H1 (cell line): ENCODE data around the gene MAPK8IP1. TPM values are rescaled to one million over a fixed set of nuclear protein-coding genes. Genes with fewer than 3 reads are reported as not detected.

Experiments used
- CTCF ChIA-PET: fragments of 300-600 bp; sonication (Branson Sonifier 250); formaldehyde crosslinking; loops from one replicate; lab custom pipeline; 2021; ENCODE audit not compliant: partially characterized antibody; lab: Charles Lee
- POLR2A ChIA-PET: fragments of 300-600 bp; sonication (Branson Sonifier 250); formaldehyde crosslinking; loops from one replicate; lab custom pipeline; 2021; ENCODE audit warnings: inconsistent platforms; ENCODE audit not compliant: partially characterized antibody; lab: Charles Lee
- DNase-seq, 2 experiments: peaks; one replicate each; pipeline versions ENCODE4 v3.0.0 to v3.0.0-alpha.2; 2010 to 2022; ENCODE audit warnings: low spot score in 2 of 2, low read depth in 1 of 2, mixed read lengths in 1 of 2
- FAIRE-seq: peaks from 2 replicates; lab custom pipeline; 2011; peaks lifted over from hg19 to GRCh38; lab: Jason Lieb, UNC
- H2AFZ ChIP-seq: 2 replicates; pipeline ENCODE4 v1.8.1; 2012; ENCODE audit warnings: low read length, inconsistent platforms
- H2AK5ac ChIP-seq: 2 replicates; pipeline ENCODE4 v1.6.1; 2013; ENCODE audit warnings: low read depth, low read length
- H2BK120ac ChIP-seq: replicated peaks from 2 replicates; pipeline ENCODE3; 2013; ENCODE audit warnings: low read depth, low read length, inconsistent platforms
- H2BK12ac ChIP-seq: 2 replicates; pipeline ENCODE4 v1.6.1; 2013; ENCODE audit warnings: low read depth, low read length
- H2BK15ac ChIP-seq: 2 replicates; pipeline ENCODE4 v1.6.1; 2013; ENCODE audit warnings: low read length
- H2BK20ac ChIP-seq: 2 replicates; pipeline ENCODE4 v1.6.1; 2013; ENCODE audit warnings: low read length
- H2BK5ac ChIP-seq: 2 replicates; pipeline ENCODE4 v1.6.1; 2013; ENCODE audit warnings: low read depth, low read length
- H3K14ac ChIP-seq: 2 replicates; pipeline ENCODE4 v1.6.1; 2013; ENCODE audit warnings: inconsistent platforms; ENCODE audit not compliant: insufficient read length
- H3K18ac ChIP-seq: 2 replicates; pipeline ENCODE4 v1.6.1; 2013; ENCODE audit warnings: low read length; ENCODE audit errors: extremely low read depth
- H3K23ac ChIP-seq: 2 replicates; pipeline ENCODE4 v1.6.1; 2013; ENCODE audit warnings: inconsistent platforms; ENCODE audit not compliant: insufficient read length
- H3K23me2 ChIP-seq: 2 replicates; pipeline ENCODE4 v1.6.1; 2013; ENCODE audit warnings: low read depth, low read length
- H3K27ac ChIP-seq: 2 replicates; pipeline ENCODE4 v1.6.1; 2011; ENCODE audit warnings: low read depth, low read length, inconsistent platforms
- H3K27me3 ChIP-seq, 4 experiments: replicated peaks in 1 of 4; 1 replicate in 1 of 4; 2 replicates in 3 of 4; pipeline versions ENCODE4 v1.6.1 to v1.8.1; 2011 to 2013; ENCODE audit warnings: low read length in 3 of 4, mild to moderate bottlenecking in 3 of 4, inconsistent platforms in 2 of 4, mixed read lengths in 2 of 4, moderate library complexity in 1 of 4; ENCODE audit not compliant: control insufficient read depth in 3 of 4, insufficient read depth in 3 of 4; ENCODE audit errors: extremely low read depth in 1 of 4
- H3K36me3 ChIP-seq, 4 experiments: 2 replicates each; pipeline versions ENCODE4 v1.6.1 to v1.8.1; 2011 to 2013; ENCODE audit warnings: mild to moderate bottlenecking in 4 of 4, low read length in 3 of 4, moderate library complexity in 2 of 4, control low read depth in 1 of 4, inconsistent platforms in 1 of 4; ENCODE audit not compliant: insufficient read depth in 4 of 4, control insufficient read depth in 2 of 4
- H3K4ac ChIP-seq: replicated peaks from 2 replicates; pipeline ENCODE3; 2013; ENCODE audit warnings: low read length, low read depth, mixed read lengths, inconsistent platforms; ENCODE audit not compliant: insufficient read length
- H3K4me1 ChIP-seq, 4 experiments: replicated peaks in 1 of 4; 1 replicate in 1 of 4; 2 replicates in 3 of 4; pipeline versions ENCODE4 v1.6.1 to v1.8.1; 2011 to 2013; ENCODE audit warnings: low read length in 3 of 4, inconsistent platforms in 2 of 4, mixed read lengths in 1 of 4; ENCODE audit not compliant: insufficient read depth in 4 of 4, control insufficient read depth in 3 of 4
- H3K4me2 ChIP-seq, 2 experiments: 2 replicates each; pipeline versions ENCODE4 v1.6.1 to v1.8.1; 2011 to 2013; ENCODE audit warnings: low read depth in 2 of 2, low read length in 2 of 2, control low read depth in 1 of 2, inconsistent platforms in 1 of 2, mild to moderate bottlenecking in 1 of 2; ENCODE audit not compliant: insufficient read depth in 1 of 2
- H3K4me3 ChIP-seq, 4 experiments: fragments of 200-600, 300-600 bp in 1 of 4; sonication (generic), shearing (Covaris generic), sonication (Bioruptor Twin) in 1 of 4; 2 replicates each; pipeline versions ENCODE4 v1.5.1 to v1.8.1; 2011 to 2016; ENCODE audit warnings: low read length in 4 of 4, low read depth in 3 of 4, control low read depth in 2 of 4, inconsistent platforms in 2 of 4, mild to moderate bottlenecking in 2 of 4, mixed read lengths in 1 of 4, moderate library complexity in 1 of 4; ENCODE audit not compliant: insufficient read depth in 2 of 4; ENCODE audit errors: extremely low read depth in 1 of 4
- H3K56ac ChIP-seq: replicated peaks from 2 replicates; pipeline ENCODE3; 2013; ENCODE audit warnings: low read depth, mild to moderate bottlenecking, mixed read lengths, low read length, inconsistent platforms; ENCODE audit not compliant: insufficient read length
- H3K79me1 ChIP-seq: 2 replicates; pipeline ENCODE4 v1.6.1; 2013; ENCODE audit warnings: low read depth, low read length, control low read depth
- H3K79me2 ChIP-seq, 2 experiments: 2 replicates each; pipeline versions ENCODE4 v1.6.1 to v1.8.1; 2012 to 2013; ENCODE audit warnings: low read length in 2 of 2, mild to moderate bottlenecking in 2 of 2, inconsistent platforms in 1 of 2; ENCODE audit not compliant: insufficient read depth in 2 of 2, control insufficient read depth in 1 of 2
- H3K9ac ChIP-seq, 4 experiments: replicated peaks in 1 of 4; 1 replicate in 1 of 4; 2 replicates in 3 of 4; pipeline versions ENCODE4 v1.6.1 to v1.8.1; 2011 to 2013; ENCODE audit warnings: low read depth in 3 of 4, low read length in 3 of 4, control low read depth in 2 of 4, mild to moderate bottlenecking in 2 of 4, moderate library complexity in 2 of 4, inconsistent platforms in 1 of 4; ENCODE audit errors: extremely low read depth in 1 of 4
- H3K9me3 ChIP-seq, 2 experiments: 2 replicates each; pipeline versions ENCODE4 v1.6.1 to v1.8.1; 2012 to 2013; ENCODE audit warnings: mild to moderate bottlenecking in 2 of 2, moderate library complexity in 2 of 2, control low read depth in 1 of 2, inconsistent platforms in 1 of 2, low read depth in 1 of 2, low read length in 1 of 2, mixed read lengths in 1 of 2; ENCODE audit not compliant: insufficient read depth in 2 of 2
- H4K20me1 ChIP-seq, 2 experiments: replicated peaks in 1 of 2; 2 replicates each; pipeline versions ENCODE3 to v1.8.1; 2011 to 2013; ENCODE audit warnings: inconsistent platforms in 2 of 2, low read length in 2 of 2, mild to moderate bottlenecking in 1 of 2; ENCODE audit not compliant: insufficient read depth in 2 of 2, control insufficient read depth in 1 of 2
- H4K5ac ChIP-seq: 2 replicates; pipeline ENCODE4 v1.6.1; 2013; ENCODE audit warnings: low read length, low read depth, mixed read lengths, inconsistent platforms; ENCODE audit not compliant: insufficient read length
- H4K8ac ChIP-seq: 2 replicates; pipeline ENCODE4 v1.8.0; 2013; ENCODE audit warnings: mild to moderate bottlenecking, moderate library complexity, low read length, inconsistent platforms; ENCODE audit not compliant: insufficient read depth; ENCODE audit errors: extremely low read depth
- H4K91ac ChIP-seq: replicated peaks from 2 replicates; pipeline ENCODE3; 2013; ENCODE audit warnings: low read length, mixed read lengths, inconsistent platforms; ENCODE audit not compliant: insufficient read length
- BCL11A ChIP-seq, 2 experiments: IDR thresholded peaks; one replicate each; pipeline ENCODE4 v1.6.1; 2011; ENCODE audit warnings: low read depth in 2 of 2, low read length in 2 of 2, mild to moderate bottlenecking in 2 of 2
- SP1 ChIP-seq: IDR thresholded peaks from 2 replicates; pipeline ENCODE4 v1.6.1; 2011; ENCODE audit warnings: low read depth, low read length
- WGBS, 2 experiments: shearing (Covaris generic) in 1 of 2; methylation state at CpG; one replicate each; pipeline versions ENCODE4 v1.1.6 to v1.1.7; 2013 to 2015; ENCODE audit warnings: low lambda C conversion rate in 2 of 2, mixed read lengths in 2 of 2, inconsistent platforms in 1 of 2, low coverage in 1 of 2, missing lambda C conversion rate in 1 of 2; ENCODE audit not compliant: insufficient replicate concordance in 2 of 2, insufficient coverage in 1 of 2, insufficient read length in 1 of 2; ENCODE audit errors: extremely low coverage in 1 of 2, missing lambda C conversion rate in 1 of 2; 5-methylcytosine and 5-hydroxymethylcytosine counted together
- polyA plus RNA-seq, 7 experiments: library from polyadenylated mRNA; depleted of rRNA in 3 of 7; stranded (reverse) in 5 of 7; unstranded in 2 of 7; fragments of >200 nt in 5 of 7; fragments of 200-250 nt in 2 of 7; gene quantifications; 1 replicate in 5 of 7; 2 replicates in 1 of 7; 4 replicates in 1 of 7; pipeline versions ENCODE4 v1.2.1 to v1.2.3, GENCODE V29; 2011 to 2013; ENCODE audit warnings: missing spikeins in 2 of 7, mixed read lengths in 2 of 7
- total RNA-seq: library from RNA; stranded (reverse); fragmentation: NEBNext Ultra II Directional; extraction: Animal tissue kit (Norgen Biotek cat#: 25700); gene quantifications from 2 replicates; pipeline ENCODE4 v1.2.1, GENCODE V29; 2021
- TF ChIP-seq, protein P1 (sequence below), 3 experiments: IDR thresholded peaks; 1 replicate in 2 of 3; 2 replicates in 1 of 3; pipeline versions ENCODE4 v1.5.1 to v1.6.1; 2011; ENCODE audit warnings: low read length in 3 of 3, mild to moderate bottlenecking in 3 of 3, inconsistent platforms in 2 of 3, low read depth in 1 of 3, moderate library complexity in 1 of 3; ENCODE audit not compliant: insufficient read depth in 1 of 3; ENCODE audit errors: control extremely low read depth in 1 of 3

The MAPK8IP1 gene
- total and polyA plus RNA-seq, 2 of the 8 experiments (the other 6 are each of a cell fraction or from before 2014, with no cell fraction given), result 32.4 to 40.1 TPM

- Histone ChIP-seq H3K23ac (no peak overlapping the region), H4K20me1 (no peaks in the 10 kb centered on the region), H2AK5ac (no peak overlapping the region), H4K8ac (no peak overlapping the region), H3K79me2 (no peaks in the 10 kb centered on the region), H3K4me3 (no peak overlapping the region), H2BK5ac (no peak overlapping the region), H2BK120ac (no peak overlapping the region), H3K4me2 (no peak overlapping the region), H3K56ac (no peak overlapping the region), H4K91ac (no peak overlapping the region), H3K23me2 (no peaks in the 10 kb centered on the region; the same call in 1 of the 2 replicates), H2BK12ac (peak overlapping the region; percentile 50; the same call in 1 of the 2 replicates), H3K27me3 (no peaks in the 10 kb centered on the region; a peak in 2 of 7 replicates), H4K5ac (no peak overlapping the region), H3K18ac (no peak overlapping the region), H2AFZ (no peak overlapping the region), H3K36me3 (no peaks in the 10 kb centered on the region), H3K9me3 (no peaks in the 10 kb centered on the region), H3K4me1 (no peaks in the 10 kb centered on the region), H3K9ac (no peak overlapping the region), H3K27ac (no peak overlapping the region), H2BK15ac (no peak overlapping the region), H3K79me1 (no peaks in the 10 kb centered on the region), H3K4ac (no peak overlapping the region), H3K14ac (no peak overlapping the region), H2BK20ac (no peak overlapping the region)
- ChIA-PET CTCF (interaction anchor here (0.7 kb wide), 1 partner anchor 759 kb away, joined by 3 read pairs; no protein-coding TSS in a partner anchor), POLR2A (no interaction called here)
- WGBS, 2 experiments, result 89% methylated on average over 6 of the region's 6 CpGs; no CpG with 5 or more reads in 1 of the 2 experiments
- DNase-seq (no peak), FAIRE-seq (no peak)
- TF ChIP-seq SP1 (no peak), BCL11A (IDR thresholded peaks at IDR 0.05; ENCODE audit: low read depth in 2 of 2, low read length in 2 of 2) (no peak)
- TF ChIP-seq, protein P1, sequence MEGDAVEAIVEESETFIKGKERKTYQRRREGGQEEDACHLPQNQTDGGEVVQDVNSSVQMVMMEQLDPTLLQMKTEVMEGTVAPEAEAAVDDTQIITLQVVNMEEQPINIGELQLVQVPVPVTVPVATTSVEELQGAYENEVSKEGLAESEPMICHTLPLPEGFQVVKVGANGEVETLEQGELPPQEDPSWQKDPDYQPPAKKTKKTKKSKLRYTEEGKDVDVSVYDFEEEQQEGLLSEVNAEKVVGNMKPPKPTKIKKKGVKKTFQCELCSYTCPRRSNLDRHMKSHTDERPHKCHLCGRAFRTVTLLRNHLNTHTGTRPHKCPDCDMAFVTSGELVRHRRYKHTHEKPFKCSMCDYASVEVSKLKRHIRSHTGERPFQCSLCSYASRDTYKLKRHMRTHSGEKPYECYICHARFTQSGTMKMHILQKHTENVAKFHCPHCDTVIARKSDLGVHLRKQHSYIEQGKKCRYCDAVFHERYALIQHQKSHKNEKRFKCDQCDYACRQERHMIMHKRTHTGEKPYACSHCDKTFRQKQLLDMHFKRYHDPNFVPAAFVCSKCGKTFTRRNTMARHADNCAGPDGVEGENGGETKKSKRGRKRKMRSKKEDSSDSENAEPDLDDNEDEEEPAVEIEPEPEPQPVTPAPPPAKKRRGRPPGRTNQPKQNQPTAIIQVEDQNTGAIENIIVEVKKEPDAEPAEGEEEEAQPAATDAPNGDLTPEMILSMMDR (IDR thresholded peaks at IDR 0.05; ENCODE audit: control extremely low read depth in 1 of 3, insufficient read depth in 1 of 3, low read depth in 1 of 3, low read length in 3 of 3), result no peak
Measured at GRCh38 chr11:45839204-45839603, 46.2 kb upstream of the MAPK8IP1 start.
